ENCODE data around the gene STT3B. TPM values are rescaled to one million over a fixed set of nuclear protein-coding genes. Genes with fewer than 3 reads are reported as not detected.

STT3B gene
- total RNA-seq, 1 donor from 2014 or later = 210 TPM

GRCh38 chr3:31673950-31674349 lies 141.2 kb downstream of the STT3B start:
- DNase-seq (ENCODE audit: low spot score in 2 of 2, unreplicated experiment in 2 of 2) = no peak
- Mint-ChIP-seq H3K4me1 (peaks cover 13% of the 10 kb centered on the region), H3K27ac (no peak overlapping the region), H3K9me3 (peaks cover 3% of the 10 kb centered on the region), H3K36me3 (no peaks in the 10 kb centered on the region), H3K4me3 (no peak overlapping the region), H3K27me3 (ENCODE audit: low read depth) (no peaks in the 10 kb centered on the region)
- TF ChIP-seq CTCF (IDR thresholded peaks at IDR 0.05; ENCODE audit: unreplicated experiment) = no peak

- TF ChIP-seq CTCF (IDR thresholded peaks at IDR 0.05; ENCODE audit: unreplicated experiment) = no peak
- no peak overlapping the region for H3K4me3 Mint-ChIP-seq
- DNase-seq (ENCODE audit: low spot score in 2 of 2, unreplicated experiment in 2 of 2) = no peak
- H3K9me3 Mint-ChIP-seq = peaks cover 3% of the 10 kb centered on the region
- H3K27ac Mint-ChIP-seq = no peak overlapping the region
- H3K36me3 Mint-ChIP-seq = no peaks in the 10 kb centered on the region
- H3K27me3 Mint-ChIP-seq (ENCODE audit: low read depth) = no peaks in the 10 kb centered on the region
- H3K4me1 Mint-ChIP-seq = peaks cover 29% of the 10 kb centered on the region
These were observed 143.8 kb downstream of the STT3B start for GRCh38 chr3:31676556-31676955.

- no peaks in the 10 kb centered on the region for H3K27me3 Mint-ChIP-seq (ENCODE audit: low read depth)
- peaks cover 7% of the 10 kb centered on the region for H3K36me3 Mint-ChIP-seq
- no peak overlapping the region for H3K4me3 Mint-ChIP-seq
- no peak for TF ChIP-seq CTCF (IDR thresholded peaks at IDR 0.05; ENCODE audit: unreplicated experiment)
- no peak for DNase-seq (ENCODE audit: low spot score in 2 of 2, unreplicated experiment in 2 of 2)
- peaks cover 25% of the 10 kb centered on the region for H3K4me1 Mint-ChIP-seq
- H3K27ac Mint-ChIP-seq = peak overlapping the region; percentile 23
- no peaks in the 10 kb centered on the region for H3K9me3 Mint-ChIP-seq
These were observed 147.5 kb downstream of the STT3B start for GRCh38 chr3:31680072-31680870.
